Measurements from ENCODE around the gene IBSP. TPM values are rescaled to one million over a fixed set of nuclear protein-coding genes. Genes with fewer than 3 reads are reported as not detected.

Gene IBSP
- total RNA-seq, 2 experiments from 2014 or later: not detected

GRCh38 chr4:87846226-87846625 is 46.9 kb downstream of the IBSP start:
- Mint-ChIP-seq H3K9me3 (ENCODE audit: low read depth) (no peaks in the 10 kb centered on the region), H3K36me3 (no peaks in the 10 kb centered on the region), H3K4me1 (peaks cover 13% of the 10 kb centered on the region), H3K4me3 (no peak overlapping the region), H3K27ac (no peak overlapping the region), H3K27me3 (peaks cover 57% of the 10 kb centered on the region)
- DNase-seq (no peak), ATAC-seq (no peak)
- CTCF ChIA-PET: interaction anchor here (0.6 kb wide), 1 partner anchor 534 kb away, joined by 4 read pairs; no protein-coding TSS in a partner anchor

DNA sequence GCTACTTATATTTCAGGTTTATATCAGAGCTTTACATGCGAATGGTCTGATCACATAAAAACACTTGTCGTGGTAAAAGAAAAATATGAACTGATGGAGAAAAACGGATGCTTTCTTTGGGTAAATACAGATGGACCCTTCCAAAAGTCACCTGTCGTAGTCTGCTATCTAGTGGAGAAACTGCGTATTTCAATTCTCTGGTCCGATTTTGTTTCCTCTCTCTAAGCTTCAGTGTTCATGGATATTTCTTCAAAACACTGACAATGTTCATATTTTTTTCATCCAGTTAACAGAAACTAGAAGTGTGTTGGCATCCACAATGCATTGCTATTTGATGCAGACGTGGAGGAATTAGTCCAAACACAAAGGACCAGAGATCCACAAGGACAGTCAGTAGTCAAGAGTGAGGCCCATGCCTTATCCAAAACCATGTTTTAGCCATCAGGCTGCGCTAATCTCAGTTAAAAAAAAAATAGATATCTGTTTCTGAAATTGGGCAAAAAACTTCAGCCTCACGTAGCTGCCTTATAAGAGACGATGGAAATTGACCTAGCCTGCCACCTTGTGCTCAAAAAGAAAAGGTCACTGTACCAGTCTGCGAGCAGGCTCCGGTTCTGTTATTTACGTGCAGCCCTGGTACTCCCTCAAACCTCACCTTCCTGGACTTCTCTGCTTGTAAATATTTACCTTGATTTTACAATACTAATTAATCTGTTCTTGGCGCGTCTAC is 49.4 kb downstream of the IBSP start:
- Mint-ChIP-seq H3K27ac (no peak overlapping the region), H3K4me1 (peaks cover 13% of the 10 kb centered on the region), H3K9me3 (ENCODE audit: low read depth) (no peaks in the 10 kb centered on the region), H3K27me3 (peaks cover 40% of the 10 kb centered on the region), H3K36me3 (no peaks in the 10 kb centered on the region), H3K4me3 (peak overlapping the region; percentile 21)
- peak; percentile 54 for DNase-seq
- ATAC-seq: peak; percentile 94
- CTCF ChIA-PET: interaction anchor here (0.6 to 3.4 kb wide), 18 partner anchors 9 to 351 kb away, joined by 3 to 22 read pairs (median 4); partner anchors contain the start of gene SPP1

- H3K27ac Mint-ChIP-seq: no peak overlapping the region
- no peaks in the 10 kb centered on the region for H3K9me3 Mint-ChIP-seq (ENCODE audit: low read depth)
- H3K4me3 Mint-ChIP-seq: no peak overlapping the region
- ATAC-seq: no peak
- DNase-seq: no peak
- CTCF ChIA-PET: interaction anchor here (0.7 to 3.4 kb wide), 17 partner anchors 8 to 362 kb away, joined by 3 to 22 read pairs (median 4); partner anchors contain the start of gene SPP1
- no peaks in the 10 kb centered on the region for H3K36me3 Mint-ChIP-seq
- H3K27me3 Mint-ChIP-seq: peaks cover 36% of the 10 kb centered on the region
- peaks cover 13% of the 10 kb centered on the region for H3K4me1 Mint-ChIP-seq
Measured at GRCh38 chr4:87849612-87850011, 50.3 kb downstream of the IBSP start.

- DNase-seq: no peak
- CTCF ChIA-PET: interaction anchor here (0.9 to 1.1 kb wide), 2 partner anchors 14 to 360 kb away, joined by 3 to 4 read pairs; no protein-coding TSS in a partner anchor
- H3K4me3 Mint-ChIP-seq: no peak overlapping the region
- H3K27ac Mint-ChIP-seq: no peak overlapping the region
- no peak for ATAC-seq
- H3K36me3 Mint-ChIP-seq: no peaks in the 10 kb centered on the region
- H3K4me1 Mint-ChIP-seq: peaks cover 13% of the 10 kb centered on the region
- no peaks in the 10 kb centered on the region for H3K9me3 Mint-ChIP-seq (ENCODE audit: low read depth)
- peaks cover 28% of the 10 kb centered on the region for H3K27me3 Mint-ChIP-seq
Measured at GRCh38 chr4:87851332-87851731, 52.0 kb downstream of the IBSP start.

DNA sequence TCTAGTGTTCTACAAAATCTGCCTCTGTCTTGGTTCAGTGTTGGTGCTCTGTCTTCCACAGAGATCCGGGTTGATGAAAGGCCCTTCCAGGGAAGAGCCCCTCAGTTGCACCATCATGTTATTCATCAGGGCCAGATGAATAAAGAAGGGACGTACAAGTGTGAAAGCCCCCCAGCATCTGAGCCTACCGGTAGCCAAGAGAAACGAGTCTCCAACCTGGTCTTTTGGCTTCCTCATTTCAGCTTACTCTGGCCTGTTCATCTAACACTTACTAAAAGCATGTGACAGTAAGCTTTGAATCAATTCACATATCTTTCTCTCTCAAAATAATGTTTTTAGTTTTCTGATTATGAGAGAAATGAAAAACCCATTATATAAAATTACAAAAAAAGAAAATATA is 52.6 kb downstream of the IBSP start:
- H3K27ac Mint-ChIP-seq: no peak overlapping the region
- H3K27me3 Mint-ChIP-seq: peaks cover 29% of the 10 kb centered on the region
- H3K9me3 Mint-ChIP-seq (ENCODE audit: low read depth): no peaks in the 10 kb centered on the region
- no peaks in the 10 kb centered on the region for H3K36me3 Mint-ChIP-seq
- CTCF ChIA-PET: interaction anchor here (1.0 to 3.2 kb wide), 8 partner anchors 8 to 663 kb away, joined by 3 to 22 read pairs (median 6); partner anchors contain the start of gene SPP1
- DNase-seq (no peak), ATAC-seq (no peak)
- H3K4me1 Mint-ChIP-seq: peaks cover 13% of the 10 kb centered on the region
- no peak overlapping the region for H3K4me3 Mint-ChIP-seq

GRCh38 chr4:87853108-87853507 is 53.8 kb downstream of the IBSP start:
- Mint-ChIP-seq H3K36me3 (no peaks in the 10 kb centered on the region), H3K4me1 (peaks cover 13% of the 10 kb centered on the region), H3K27me3 (peaks cover 30% of the 10 kb centered on the region), H3K4me3 (no peak overlapping the region), H3K27ac (no peak overlapping the region), H3K9me3 (ENCODE audit: low read depth) (no peaks in the 10 kb centered on the region)
- ATAC-seq (no peak), DNase-seq (no peak)
- CTCF ChIA-PET: interaction anchor here (0.6 to 3.2 kb wide), 13 partner anchors 9 to 662 kb away, joined by 3 to 22 read pairs (median 3); partner anchors contain the start of gene SPP1

- peaks cover 10% of the 10 kb centered on the region for H3K4me1 Mint-ChIP-seq
- DNase-seq (no peak), ATAC-seq (no peak)
- H3K27me3 Mint-ChIP-seq: peaks cover 33% of the 10 kb centered on the region
- H3K4me3 Mint-ChIP-seq: no peak overlapping the region
- no peak overlapping the region for H3K27ac Mint-ChIP-seq
- CTCF ChIA-PET: interaction anchor here (2.0 to 3.2 kb wide), 2 partner anchors 120 to 357 kb away, joined by 20 to 22 read pairs; no protein-coding TSS in a partner anchor
- H3K9me3 Mint-ChIP-seq (ENCODE audit: low read depth): no peaks in the 10 kb centered on the region
- H3K36me3 Mint-ChIP-seq: no peaks in the 10 kb centered on the region
Measured at GRCh38 chr4:87853891-87854290, 54.5 kb downstream of the IBSP start.

DNA sequence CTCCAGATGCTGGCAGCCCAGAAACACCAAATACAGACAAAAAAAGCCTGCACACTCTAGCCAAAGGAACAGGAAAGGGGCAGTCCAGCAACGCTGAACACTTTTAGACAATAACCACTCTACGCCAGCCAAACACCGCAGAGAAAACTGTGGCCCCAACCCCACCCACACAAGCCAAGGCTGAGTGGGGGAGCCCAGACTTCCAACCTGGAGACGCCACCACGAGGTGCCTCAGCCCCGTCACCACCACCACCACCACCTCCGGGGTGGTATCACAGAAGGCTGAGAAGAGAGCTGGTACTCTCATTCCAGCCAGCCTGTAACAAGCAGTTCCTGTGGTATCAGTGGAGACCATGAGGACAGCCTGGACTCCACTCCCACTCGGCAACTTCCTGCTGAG is 56.2 kb downstream of the IBSP start:
- DNase-seq (no peak), ATAC-seq (peak; percentile 16)
- CTCF ChIA-PET: interaction anchor here (0.5 to 1.3 kb wide), 3 partner anchors 118 to 443 kb away, joined by 4 read pairs; no protein-coding TSS in a partner anchor
- Mint-ChIP-seq H3K27ac (no peak overlapping the region), H3K4me3 (no peak overlapping the region), H3K9me3 (ENCODE audit: low read depth) (no peaks in the 10 kb centered on the region), H3K36me3 (no peaks in the 10 kb centered on the region), H3K27me3 (peaks cover 33% of the 10 kb centered on the region), H3K4me1 (no peaks in the 10 kb centered on the region)

- no peaks in the 10 kb centered on the region for H3K36me3 Mint-ChIP-seq
- CTCF ChIA-PET: interaction anchor here (0.7 to 1.2 kb wide), 2 partner anchors 111 to 117 kb away, joined by 3 to 4 read pairs; no protein-coding TSS in a partner anchor
- H3K4me3 Mint-ChIP-seq: no peak overlapping the region
- no peak for DNase-seq
- H3K9me3 Mint-ChIP-seq (ENCODE audit: low read depth): no peaks in the 10 kb centered on the region
- ATAC-seq: no peak
- H3K27ac Mint-ChIP-seq: no peak overlapping the region
- H3K4me1 Mint-ChIP-seq: no peaks in the 10 kb centered on the region
- peaks cover 33% of the 10 kb centered on the region for H3K27me3 Mint-ChIP-seq
Measured at GRCh38 chr4:87856816-87857215, 57.5 kb downstream of the IBSP start.

- Mint-ChIP-seq H3K36me3 (no peaks in the 10 kb centered on the region), H3K27ac (no peak overlapping the region), H3K9me3 (ENCODE audit: low read depth) (no peaks in the 10 kb centered on the region), H3K4me1 (no peaks in the 10 kb centered on the region), H3K27me3 (peaks cover 33% of the 10 kb centered on the region), H3K4me3 (no peak overlapping the region)
- ATAC-seq: no peak
- CTCF ChIA-PET: interaction anchor here (1.2 kb wide), 1 partner anchor 9 kb away, joined by 4 read pairs; no protein-coding TSS in a partner anchor
- no peak for DNase-seq
Measured at GRCh38 chr4:87857789-87858188, 58.4 kb downstream of the IBSP start.

Other genes with a start within 250 kb of the IBSP start
- not detected for gene DSPP, start 191.0 kb upstream of the IBSP start, total RNA-seq
- not detected for gene DMP1, start 149.3 kb upstream of the IBSP start, total RNA-seq
- not detected for gene MEPE, start 33.4 kb downstream of the IBSP start, total RNA-seq
- gene SPP1, start 176.2 kb downstream of the IBSP start, total RNA-seq: under 1 TPM in 1 of 2 experiments, not detected in 1; 0.54 TPM
- 10 to 100 TPM; 11.8 to 12.5 TPM for gene PKD2, start 208.1 kb downstream of the IBSP start, total RNA-seq